Measurements from ENCODE around the gene GABBR2. TPM values are rescaled to one million over a fixed set of nuclear protein-coding genes. Genes with fewer than 3 reads are reported as not detected.

The GABBR2 gene
- total and polyA plus RNA-seq, 2 experiments from 2014 or later: 0.89 to 1.3 TPM

DNA sequence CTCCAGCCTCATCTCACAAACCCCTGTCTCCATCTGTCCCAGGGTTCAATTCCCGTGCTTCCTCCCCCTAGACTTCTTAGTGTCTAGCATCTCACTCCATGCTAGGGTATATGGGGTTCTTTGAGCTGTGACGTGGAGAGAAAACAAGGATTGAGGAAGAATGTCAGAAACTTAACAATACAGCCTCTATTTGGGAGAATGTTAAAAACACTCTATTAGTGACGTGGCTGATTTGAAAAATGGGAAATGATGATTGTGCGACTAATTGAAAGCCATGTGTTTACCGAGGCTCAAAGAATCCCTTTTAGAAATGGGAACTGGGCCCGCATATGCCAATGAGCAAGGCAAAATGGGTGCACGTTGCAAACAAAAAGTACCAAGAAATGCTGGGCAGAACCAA lies 380.6 kb downstream of the GABBR2 start (continued):
- TF ChIP-seq, protein P1, sequence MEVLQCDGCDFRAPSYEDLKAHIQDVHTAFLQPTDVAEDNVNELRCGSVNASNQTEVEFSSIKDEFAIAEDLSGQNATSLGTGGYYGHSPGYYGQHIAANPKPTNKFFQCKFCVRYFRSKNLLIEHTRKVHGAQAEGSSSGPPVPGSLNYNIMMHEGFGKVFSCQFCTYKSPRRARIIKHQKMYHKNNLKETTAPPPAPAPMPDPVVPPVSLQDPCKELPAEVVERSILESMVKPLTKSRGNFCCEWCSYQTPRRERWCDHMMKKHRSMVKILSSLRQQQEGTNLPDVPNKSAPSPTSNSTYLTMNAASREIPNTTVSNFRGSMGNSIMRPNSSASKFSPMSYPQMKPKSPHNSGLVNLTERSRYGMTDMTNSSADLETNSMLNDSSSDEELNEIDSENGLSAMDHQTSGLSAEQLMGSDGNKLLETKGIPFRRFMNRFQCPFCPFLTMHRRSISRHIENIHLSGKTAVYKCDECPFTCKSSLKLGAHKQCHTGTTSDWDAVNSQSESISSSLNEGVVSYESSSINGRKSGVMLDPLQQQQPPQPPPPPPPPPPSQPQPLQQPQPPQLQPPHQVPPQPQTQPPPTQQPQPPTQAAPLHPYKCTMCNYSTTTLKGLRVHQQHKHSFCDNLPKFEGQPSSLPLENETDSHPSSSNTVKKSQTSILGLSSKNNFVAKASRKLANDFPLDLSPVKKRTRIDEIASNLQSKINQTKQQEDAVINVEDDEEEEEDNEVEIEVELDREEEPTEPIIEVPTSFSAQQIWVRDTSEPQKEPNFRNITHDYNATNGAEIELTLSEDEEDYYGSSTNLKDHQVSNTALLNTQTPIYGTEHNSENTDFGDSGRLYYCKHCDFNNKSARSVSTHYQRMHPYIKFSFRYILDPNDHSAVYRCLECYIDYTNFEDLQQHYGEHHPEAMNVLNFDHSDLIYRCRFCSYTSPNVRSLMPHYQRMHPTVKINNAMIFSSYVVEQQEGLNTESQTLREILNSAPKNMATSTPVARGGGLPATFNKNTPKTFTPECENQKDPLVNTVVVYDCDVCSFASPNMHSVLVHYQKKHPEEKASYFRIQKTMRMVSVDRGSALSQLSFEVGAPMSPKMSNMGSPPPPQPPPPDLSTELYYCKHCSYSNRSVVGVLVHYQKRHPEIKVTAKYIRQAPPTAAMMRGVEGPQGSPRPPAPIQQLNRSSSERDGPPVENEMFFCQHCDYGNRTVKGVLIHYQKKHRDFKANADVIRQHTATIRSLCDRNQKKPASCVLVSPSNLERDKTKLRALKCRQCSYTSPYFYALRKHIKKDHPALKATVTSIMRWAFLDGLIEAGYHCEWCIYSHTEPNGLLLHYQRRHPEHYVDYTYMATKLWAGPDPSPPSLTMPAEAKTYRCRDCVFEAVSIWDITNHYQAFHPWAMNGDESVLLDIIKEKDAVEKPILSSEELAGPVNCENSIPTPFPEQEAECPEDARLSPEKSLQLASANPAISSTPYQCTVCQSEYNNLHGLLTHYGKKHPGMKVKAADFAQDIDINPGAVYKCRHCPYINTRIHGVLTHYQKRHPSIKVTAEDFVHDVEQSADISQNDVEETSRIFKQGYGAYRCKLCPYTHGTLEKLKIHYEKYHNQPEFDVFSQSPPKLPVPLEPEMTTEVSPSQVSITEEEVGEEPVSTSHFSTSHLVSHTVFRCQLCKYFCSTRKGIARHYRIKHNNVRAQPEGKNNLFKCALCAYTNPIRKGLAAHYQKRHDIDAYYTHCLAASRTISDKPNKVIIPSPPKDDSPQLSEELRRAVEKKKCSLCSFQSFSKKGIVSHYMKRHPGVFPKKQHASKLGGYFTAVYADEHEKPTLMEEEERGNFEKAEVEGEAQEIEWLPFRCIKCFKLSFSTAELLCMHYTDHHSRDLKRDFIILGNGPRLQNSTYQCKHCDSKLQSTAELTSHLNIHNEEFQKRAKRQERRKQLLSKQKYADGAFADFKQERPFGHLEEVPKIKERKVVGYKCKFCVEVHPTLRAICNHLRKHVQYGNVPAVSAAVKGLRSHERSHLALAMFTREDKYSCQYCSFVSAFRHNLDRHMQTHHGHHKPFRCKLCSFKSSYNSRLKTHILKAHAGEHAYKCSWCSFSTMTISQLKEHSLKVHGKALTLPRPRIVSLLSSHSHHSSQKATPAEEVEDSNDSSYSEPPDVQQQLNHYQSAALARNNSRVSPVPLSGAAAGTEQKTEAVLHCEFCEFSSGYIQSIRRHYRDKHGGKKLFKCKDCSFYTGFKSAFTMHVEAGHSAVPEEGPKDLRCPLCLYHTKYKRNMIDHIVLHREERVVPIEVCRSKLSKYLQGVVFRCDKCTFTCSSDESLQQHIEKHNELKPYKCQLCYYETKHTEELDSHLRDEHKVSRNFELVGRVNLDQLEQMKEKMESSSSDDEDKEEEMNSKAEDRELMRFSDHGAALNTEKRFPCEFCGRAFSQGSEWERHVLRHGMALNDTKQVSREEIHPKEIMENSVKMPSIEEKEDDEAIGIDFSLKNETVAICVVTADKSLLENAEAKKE (CRISPR knock-in tag; IDR thresholded peaks at IDR 0.05): no peak
- TF ChIP-seq STAT1 (IDR thresholded peaks at IDR 0.05; ENCODE audit: unreplicated experiment): no peak
- TF ChIP-seq, protein P2, sequence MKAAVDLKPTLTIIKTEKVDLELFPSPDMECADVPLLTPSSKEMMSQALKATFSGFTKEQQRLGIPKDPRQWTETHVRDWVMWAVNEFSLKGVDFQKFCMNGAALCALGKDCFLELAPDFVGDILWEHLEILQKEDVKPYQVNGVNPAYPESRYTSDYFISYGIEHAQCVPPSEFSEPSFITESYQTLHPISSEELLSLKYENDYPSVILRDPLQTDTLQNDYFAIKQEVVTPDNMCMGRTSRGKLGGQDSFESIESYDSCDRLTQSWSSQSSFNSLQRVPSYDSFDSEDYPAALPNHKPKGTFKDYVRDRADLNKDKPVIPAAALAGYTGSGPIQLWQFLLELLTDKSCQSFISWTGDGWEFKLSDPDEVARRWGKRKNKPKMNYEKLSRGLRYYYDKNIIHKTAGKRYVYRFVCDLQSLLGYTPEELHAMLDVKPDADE (IDR thresholded peaks at IDR 0.05): no peak

DNA sequence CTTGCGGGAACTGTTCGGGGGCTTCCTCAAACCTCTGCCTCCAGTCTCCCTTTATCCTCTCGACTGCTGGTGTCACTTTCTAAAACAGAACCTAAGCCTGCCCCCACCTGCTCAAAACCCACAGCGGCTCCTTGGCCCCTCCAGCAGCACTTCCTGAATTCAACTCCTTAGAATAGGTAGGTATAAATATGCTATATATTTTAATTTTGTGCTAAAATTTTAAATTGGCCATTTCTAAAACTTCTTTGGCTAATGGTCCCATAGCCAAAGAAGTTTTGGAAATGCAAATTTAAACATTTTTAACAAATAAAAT lies 381.5 kb downstream of the GABBR2 start:
- Histone ChIP-seq H3K79me2 (replicated peaks; ENCODE audit: insufficient read depth) (no peaks in the 10 kb centered on the region), H3K9me2 (ENCODE audit: insufficient read depth) (no peaks in the 10 kb centered on the region), H3K27me3 (ENCODE audit: insufficient read depth) (no peaks in the 10 kb centered on the region), H4K20me1 (replicated peaks; ENCODE audit: insufficient read depth) (no peaks in the 10 kb centered on the region), H3K4me3 (no peak overlapping the region), H3K4me2 (no peak overlapping the region), H2AFZ (no peak overlapping the region), H3K27ac (ENCODE audit: low read depth) (no peak overlapping the region), H3K36me3 (ENCODE audit: insufficient read depth) (no peaks in the 10 kb centered on the region), H3F3A (replicated peaks; ENCODE audit: low read depth) (no peaks in the 10 kb centered on the region), H3K4me1 (ENCODE audit: insufficient read depth) (no peaks in the 10 kb centered on the region; the same call in 1 of the 2 replicates)
- H3K27me3 Mint-ChIP-seq (ENCODE audit: insufficient read depth, low read depth, poor library complexity): peaks cover 5% of the 10 kb centered on the region
- ATAC-seq (no peak), DNase-seq (ENCODE audit: low spot score) (no peak)
- H3K4me1 Mint-ChIP-seq: no peaks in the 10 kb centered on the region
- H3K9me3 Mint-ChIP-seq: no peaks in the 10 kb centered on the region
- no peaks in the 10 kb centered on the region for H3K36me3 Mint-ChIP-seq (ENCODE audit: low read depth)
- H3K27ac Mint-ChIP-seq: no peak overlapping the region
- TF ChIP-seq, protein P3, sequence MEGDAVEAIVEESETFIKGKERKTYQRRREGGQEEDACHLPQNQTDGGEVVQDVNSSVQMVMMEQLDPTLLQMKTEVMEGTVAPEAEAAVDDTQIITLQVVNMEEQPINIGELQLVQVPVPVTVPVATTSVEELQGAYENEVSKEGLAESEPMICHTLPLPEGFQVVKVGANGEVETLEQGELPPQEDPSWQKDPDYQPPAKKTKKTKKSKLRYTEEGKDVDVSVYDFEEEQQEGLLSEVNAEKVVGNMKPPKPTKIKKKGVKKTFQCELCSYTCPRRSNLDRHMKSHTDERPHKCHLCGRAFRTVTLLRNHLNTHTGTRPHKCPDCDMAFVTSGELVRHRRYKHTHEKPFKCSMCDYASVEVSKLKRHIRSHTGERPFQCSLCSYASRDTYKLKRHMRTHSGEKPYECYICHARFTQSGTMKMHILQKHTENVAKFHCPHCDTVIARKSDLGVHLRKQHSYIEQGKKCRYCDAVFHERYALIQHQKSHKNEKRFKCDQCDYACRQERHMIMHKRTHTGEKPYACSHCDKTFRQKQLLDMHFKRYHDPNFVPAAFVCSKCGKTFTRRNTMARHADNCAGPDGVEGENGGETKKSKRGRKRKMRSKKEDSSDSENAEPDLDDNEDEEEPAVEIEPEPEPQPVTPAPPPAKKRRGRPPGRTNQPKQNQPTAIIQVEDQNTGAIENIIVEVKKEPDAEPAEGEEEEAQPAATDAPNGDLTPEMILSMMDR (conservative IDR thresholded peaks at IDR 0.05; ENCODE audit: low read depth in 2 of 2): no peak
- TF ChIP-seq STAT1 (IDR thresholded peaks at IDR 0.05; ENCODE audit: unreplicated experiment): no peak
- no peak for TF ChIP-seq ZNF331 (CRISPR knock-in tag; IDR thresholded peaks at IDR 0.05; ENCODE audit: low read depth)
- no peak for TF ChIP-seq EZH2phosphoT487 (IDR thresholded peaks at IDR 0.05; ENCODE audit: unreplicated experiment)
- H3K4me3 Mint-ChIP-seq: no peak overlapping the region

Data from GM23338 (cell line).